Measurements from ENCODE around the gene EGFL6. TPM values are rescaled to one million over a fixed set of nuclear protein-coding genes. Genes with fewer than 3 reads are reported as not detected.
A peak's percentile ranks its signal among the peaks of the same experiment; 100 is the strongest.

The EGFL6 gene
- total and polyA plus RNA-seq, 9 donors = 74.1 to 172 (median 88.1) TPM

DNA sequence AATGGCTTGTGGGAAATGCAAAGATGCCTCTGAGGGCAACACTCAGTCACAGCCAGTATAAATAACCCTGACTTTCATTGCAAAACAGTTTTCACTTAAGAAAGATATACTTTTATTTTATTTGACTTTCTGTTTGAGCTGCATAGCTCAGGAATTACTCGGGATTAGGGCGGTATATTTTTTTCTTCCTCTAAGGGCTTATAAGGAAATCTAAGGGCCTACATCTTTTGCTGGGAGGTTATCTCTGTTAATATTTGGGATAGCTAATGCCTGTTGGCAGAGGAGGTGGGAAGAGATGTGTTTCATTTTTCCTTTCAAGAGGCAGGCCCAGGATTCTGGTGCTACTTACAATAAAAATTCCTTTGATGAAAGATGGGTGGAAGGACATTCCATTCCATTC is 28.8 kb upstream of the EGFL6 start:
- H3K27ac ChIP-seq (ENCODE audit: low read length) = peak overlapping the region; percentile 20
- H3K36me3 ChIP-seq (ENCODE audit: control insufficient read depth, insufficient read depth, low read length) = no peaks in the 10 kb centered on the region
- DNase-seq = no peak
- no CpG with 5 or more reads among the region's 2 CpGs for WGBS (ENCODE audit: insufficient coverage)
- peaks cover 32% of the 10 kb centered on the region for H3K27me3 ChIP-seq (ENCODE audit: control insufficient read depth, insufficient read depth, low read length)
- H3K9me3 ChIP-seq (replicated peaks; ENCODE audit: control insufficient read depth, low read depth, low read length) = no peaks in the 10 kb centered on the region
- H3K4me3 ChIP-seq (ENCODE audit: low read length) = no peak overlapping the region
- H3K4me1 ChIP-seq (ENCODE audit: control insufficient read depth, insufficient read depth, low read length) = peaks cover 12% of the 10 kb centered on the region

DNA sequence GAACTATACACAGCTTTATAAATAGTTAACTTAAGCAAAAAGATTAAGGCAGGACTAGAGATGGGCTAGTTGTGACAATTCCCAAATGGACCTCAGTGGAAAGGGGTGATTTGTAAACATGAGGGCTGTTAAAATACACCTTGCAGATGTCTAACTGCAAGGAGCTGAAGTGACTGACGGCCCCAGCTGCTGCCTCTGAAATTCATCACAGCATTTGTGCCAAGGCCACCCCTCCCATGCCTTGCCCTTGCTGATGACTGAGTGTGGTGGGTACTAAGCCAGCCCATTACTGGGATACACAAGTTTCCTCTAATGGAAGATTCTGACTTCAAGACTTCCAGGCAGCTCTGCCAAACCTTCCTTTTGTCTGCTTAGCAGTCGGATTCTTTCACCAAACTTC is 23.7 kb upstream of the EGFL6 start:
- Histone ChIP-seq H3K9me3 (replicated peaks; ENCODE audit: control insufficient read depth, low read depth, low read length) (no peaks in the 10 kb centered on the region), H3K27me3 (ENCODE audit: control insufficient read depth, insufficient read depth, low read length) (peaks cover 17% of the 10 kb centered on the region), H3K4me3 (ENCODE audit: low read length) (no peak overlapping the region), H3K36me3 (ENCODE audit: control insufficient read depth, insufficient read depth, low read length) (no peaks in the 10 kb centered on the region), H3K27ac (ENCODE audit: low read length) (no peak overlapping the region), H3K4me1 (ENCODE audit: control insufficient read depth, insufficient read depth, low read length) (peaks cover 9% of the 10 kb centered on the region)
- DNase-seq = peak; percentile 49
- no CpG with 5 or more reads among the region's 2 CpGs for WGBS (ENCODE audit: insufficient coverage)

DNA sequence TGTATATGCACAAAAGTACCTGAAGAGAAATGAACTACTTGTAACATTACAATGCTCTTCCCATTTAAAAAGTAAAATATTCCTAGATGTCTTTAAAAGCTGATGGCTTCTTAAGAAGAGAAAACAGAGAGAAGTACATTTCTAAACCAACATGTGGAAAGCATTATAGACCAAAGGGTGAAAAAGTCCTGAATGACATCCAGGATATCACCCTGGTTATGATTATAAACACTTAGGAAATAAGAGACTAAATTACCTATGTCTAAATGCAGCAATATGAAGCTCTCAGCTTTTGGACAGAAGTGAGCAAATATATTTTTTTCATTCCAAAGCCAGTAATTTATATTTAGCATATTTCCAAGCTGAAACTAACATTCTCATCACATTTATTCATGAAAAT is 21.7 kb upstream of the EGFL6 start:
- DNase-seq = peak; percentile 89
- peaks cover 18% of the 10 kb centered on the region for H3K27me3 ChIP-seq (ENCODE audit: control insufficient read depth, insufficient read depth, low read length)
- H3K4me3 ChIP-seq (ENCODE audit: low read length) = no peak overlapping the region
- no peaks in the 10 kb centered on the region for H3K36me3 ChIP-seq (ENCODE audit: control insufficient read depth, insufficient read depth, low read length)
- H3K27ac ChIP-seq (ENCODE audit: low read length) = peak overlapping the region; percentile 79
- no peaks in the 10 kb centered on the region for H3K9me3 ChIP-seq (replicated peaks; ENCODE audit: control insufficient read depth, low read depth, low read length)
- H3K4me1 ChIP-seq (ENCODE audit: control insufficient read depth, insufficient read depth, low read length) = peaks cover 9% of the 10 kb centered on the region

DNA sequence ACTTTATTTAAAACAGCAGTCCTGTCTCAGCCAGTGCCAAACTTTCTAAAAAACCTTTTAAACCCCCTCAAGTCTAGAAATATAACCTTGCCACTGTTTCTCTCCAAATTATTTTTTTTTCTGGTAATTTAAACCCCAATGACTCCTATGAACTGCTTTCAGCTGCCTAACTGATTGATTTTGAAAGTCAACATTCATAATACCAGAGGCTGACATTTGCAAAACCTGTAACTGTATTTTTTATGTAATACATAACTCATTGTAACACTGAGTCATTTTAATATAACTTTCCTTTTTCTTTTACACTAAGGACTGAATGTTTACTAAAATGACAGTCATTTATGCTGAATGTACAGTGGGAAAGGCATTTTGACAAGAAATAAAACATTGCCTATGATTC is 19.1 kb upstream of the EGFL6 start:
- Histone ChIP-seq H3K4me3 (ENCODE audit: low read length) (no peak overlapping the region), H3K27me3 (ENCODE audit: control insufficient read depth, insufficient read depth, low read length) (peaks cover 27% of the 10 kb centered on the region), H3K9me3 (replicated peaks; ENCODE audit: control insufficient read depth, low read depth, low read length) (no peaks in the 10 kb centered on the region), H3K4me1 (ENCODE audit: control insufficient read depth, insufficient read depth, low read length) (peaks cover 3% of the 10 kb centered on the region), H3K36me3 (ENCODE audit: control insufficient read depth, insufficient read depth, low read length) (no peaks in the 10 kb centered on the region), H3K27ac (ENCODE audit: low read length) (no peak overlapping the region)
- DNase-seq = no peak

DNA sequence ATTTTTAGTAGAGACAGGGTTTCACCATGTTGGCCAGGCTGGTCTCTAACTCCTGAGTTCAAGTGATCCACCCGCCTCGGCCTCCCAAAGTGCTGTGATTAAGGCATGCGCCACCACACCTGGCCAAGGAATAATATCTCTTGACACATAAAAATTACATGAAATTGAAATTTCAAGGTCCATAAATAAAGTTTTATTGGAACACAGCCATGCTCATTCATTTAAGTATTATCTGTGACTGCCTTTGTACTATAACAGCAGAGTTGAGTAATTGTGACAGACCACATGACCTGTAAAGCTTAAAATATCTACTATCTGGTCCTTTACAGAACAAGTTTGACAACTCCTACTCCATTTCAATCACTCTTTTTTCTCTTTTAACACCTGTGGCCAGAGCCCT is 17.8 kb upstream of the EGFL6 start:
- H3K27ac ChIP-seq (ENCODE audit: low read length) = no peak overlapping the region
- no peaks in the 10 kb centered on the region for H3K36me3 ChIP-seq (ENCODE audit: control insufficient read depth, insufficient read depth, low read length)
- H3K27me3 ChIP-seq (ENCODE audit: control insufficient read depth, insufficient read depth, low read length) = peaks cover 23% of the 10 kb centered on the region
- WGBS (ENCODE audit: insufficient coverage) = no CpG with 5 or more reads among the region's 3 CpGs
- no peak for DNase-seq
- H3K9me3 ChIP-seq (replicated peaks; ENCODE audit: control insufficient read depth, low read depth, low read length) = no peaks in the 10 kb centered on the region
- no peaks in the 10 kb centered on the region for H3K4me1 ChIP-seq (ENCODE audit: control insufficient read depth, insufficient read depth, low read length)
- H3K4me3 ChIP-seq (ENCODE audit: low read length) = no peak overlapping the region

DNA sequence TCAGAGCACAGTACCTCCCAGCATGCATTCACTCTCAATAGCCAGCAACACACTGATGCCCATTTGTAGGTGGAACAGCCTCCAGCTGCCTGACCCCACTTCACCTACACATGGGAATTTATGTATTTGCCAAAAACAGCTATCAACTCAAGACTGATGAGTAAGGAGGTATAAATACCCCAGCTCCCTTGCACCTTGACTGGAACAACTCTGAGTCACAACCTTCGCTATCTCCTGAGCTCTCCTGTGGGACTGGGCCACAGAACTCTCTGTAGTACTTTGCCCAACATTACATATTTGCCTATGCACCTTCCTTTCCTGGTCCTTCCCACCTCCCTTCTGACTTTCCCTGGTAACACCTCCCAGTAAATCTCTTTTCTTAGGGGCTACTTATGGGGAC is 16.5 kb upstream of the EGFL6 start:
- WGBS (ENCODE audit: insufficient coverage) = 62% methylated on average over 1 of the region's 1 CpG
- DNase-seq = no peak
- Histone ChIP-seq H3K27ac (ENCODE audit: low read length) (no peak overlapping the region), H3K9me3 (replicated peaks; ENCODE audit: control insufficient read depth, low read depth, low read length) (no peaks in the 10 kb centered on the region), H3K36me3 (ENCODE audit: control insufficient read depth, insufficient read depth, low read length) (no peaks in the 10 kb centered on the region), H3K4me3 (ENCODE audit: low read length) (no peak overlapping the region), H3K4me1 (ENCODE audit: control insufficient read depth, insufficient read depth, low read length) (no peaks in the 10 kb centered on the region), H3K27me3 (ENCODE audit: control insufficient read depth, insufficient read depth, low read length) (peaks cover 23% of the 10 kb centered on the region)

DNA sequence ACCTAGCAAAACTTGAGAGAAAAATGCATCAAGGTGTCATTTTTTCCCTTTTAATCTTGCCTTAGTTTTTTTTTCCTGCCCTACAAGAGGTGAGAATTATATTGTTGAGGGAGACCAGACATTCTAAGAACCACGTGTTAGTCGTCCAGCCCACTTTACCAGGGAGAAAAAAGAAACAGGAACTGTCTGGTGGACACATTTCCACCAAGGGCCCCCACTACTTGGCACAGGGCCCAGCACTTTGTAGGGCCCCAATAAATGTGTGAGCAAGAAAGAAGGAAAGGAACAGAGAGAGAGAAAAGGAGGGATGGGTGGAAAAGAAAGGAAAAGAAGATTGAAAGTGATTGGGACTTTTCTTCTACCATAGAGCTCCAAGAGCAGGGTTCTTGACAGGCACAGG is 3.9 kb upstream of the EGFL6 start:
- 50% methylated on average over 2 of the region's 2 CpGs for WGBS (ENCODE audit: insufficient coverage)
- peaks cover 3% of the 10 kb centered on the region for H3K4me1 ChIP-seq (ENCODE audit: control insufficient read depth, insufficient read depth, low read length)

DNA sequence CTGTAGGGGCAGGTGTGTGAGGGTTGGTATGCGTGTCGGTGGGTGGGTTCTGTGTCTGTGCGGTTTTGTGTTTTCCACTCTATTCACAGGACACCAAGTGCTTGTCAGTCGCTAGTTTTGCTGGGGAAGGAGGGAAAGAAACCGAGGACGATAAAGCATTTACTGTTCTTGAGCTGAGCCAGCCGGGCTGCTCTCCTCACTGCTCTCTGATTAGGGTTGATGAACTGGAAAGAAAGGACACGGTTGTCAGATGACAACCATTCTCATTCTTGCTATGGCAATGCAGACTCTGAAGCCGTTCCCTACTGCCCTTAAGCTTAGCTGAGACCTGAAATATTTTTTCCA is 832 bp downstream of the EGFL6 start:
- DNase-seq = no peak
- Histone ChIP-seq H3K36me3 (ENCODE audit: control insufficient read depth, insufficient read depth, low read length) (no peaks in the 10 kb centered on the region), H3K4me1 (ENCODE audit: control insufficient read depth, insufficient read depth, low read length) (peaks cover 3% of the 10 kb centered on the region), H3K4me3 (ENCODE audit: low read length) (peak overlapping the region; percentile 46), H3K9me3 (replicated peaks; ENCODE audit: control insufficient read depth, low read depth, low read length) (no peaks in the 10 kb centered on the region), H3K27me3 (ENCODE audit: control insufficient read depth, insufficient read depth, low read length) (peaks cover 49% of the 10 kb centered on the region), H3K27ac (ENCODE audit: low read length) (peak overlapping the region; percentile 21)
- WGBS (ENCODE audit: insufficient coverage) = 26% methylated on average over 2 of the region's 9 CpGs

More for the DNA sequence above, 3.9 kb upstream of the EGFL6 start:
- Histone ChIP-seq H3K4me3 (ENCODE audit: low read length) (no peak overlapping the region), H3K9me3 (replicated peaks; ENCODE audit: control insufficient read depth, low read depth, low read length) (no peaks in the 10 kb centered on the region), H3K27ac (ENCODE audit: low read length) (no peak overlapping the region), H3K36me3 (ENCODE audit: control insufficient read depth, insufficient read depth, low read length) (no peaks in the 10 kb centered on the region), H3K27me3 (ENCODE audit: control insufficient read depth, insufficient read depth, low read length) (peaks cover 35% of the 10 kb centered on the region)
- DNase-seq = no peak

DNA sequence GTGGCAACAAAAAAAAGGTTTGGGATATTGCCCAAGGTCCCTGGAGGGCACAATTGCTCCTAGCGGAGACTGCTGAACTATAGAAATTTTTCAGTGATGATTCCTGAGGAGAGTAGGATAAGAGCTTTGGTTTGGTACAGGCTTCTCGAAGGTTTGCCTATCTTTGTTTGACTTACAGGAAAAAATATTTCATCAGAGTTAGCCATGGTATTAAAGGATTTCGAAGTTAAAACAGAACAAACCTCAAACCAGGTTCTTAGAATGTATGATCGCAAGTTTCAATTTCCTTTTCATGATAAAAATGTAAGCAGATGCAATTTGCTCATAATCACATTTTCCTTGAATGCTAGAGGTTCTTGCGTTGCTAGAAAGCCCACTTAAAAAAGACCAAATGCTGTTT is 1.7 kb downstream of the EGFL6 start:
- no peak for DNase-seq
- Histone ChIP-seq H3K36me3 (ENCODE audit: control insufficient read depth, insufficient read depth, low read length) (no peaks in the 10 kb centered on the region), H3K4me1 (ENCODE audit: control insufficient read depth, insufficient read depth, low read length) (peaks cover 3% of the 10 kb centered on the region), H3K27ac (ENCODE audit: low read length) (no peak overlapping the region), H3K27me3 (ENCODE audit: control insufficient read depth, insufficient read depth, low read length) (peaks cover 50% of the 10 kb centered on the region), H3K9me3 (replicated peaks; ENCODE audit: control insufficient read depth, low read depth, low read length) (no peaks in the 10 kb centered on the region), H3K4me3 (ENCODE audit: low read length) (no peak overlapping the region)
- 50% methylated on average over 1 of the region's 5 CpGs for WGBS (ENCODE audit: insufficient coverage)

DNA sequence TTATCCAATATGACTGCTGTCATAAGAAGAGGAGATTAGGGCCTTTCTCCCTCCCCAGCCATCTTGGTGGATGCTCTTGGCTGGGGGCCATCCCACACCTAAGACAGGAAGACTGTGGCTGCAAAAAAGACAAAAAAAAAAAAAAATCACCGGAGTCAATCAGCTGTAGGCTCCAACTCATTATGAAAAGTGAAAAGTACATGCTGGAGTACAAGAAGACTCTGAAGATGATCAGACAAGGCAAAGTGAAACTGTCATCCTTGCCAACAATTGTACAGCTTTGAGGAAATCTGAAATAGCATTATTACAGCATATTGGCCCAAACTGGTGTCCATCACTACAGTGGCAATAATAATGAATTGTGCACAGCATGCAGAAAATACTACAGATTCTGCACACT is 5.2 kb downstream of the EGFL6 start:
- peaks cover 31% of the 10 kb centered on the region for H3K27me3 ChIP-seq (ENCODE audit: control insufficient read depth, insufficient read depth, low read length)
- H3K36me3 ChIP-seq (ENCODE audit: control insufficient read depth, insufficient read depth, low read length) = no peaks in the 10 kb centered on the region
- H3K4me3 ChIP-seq (ENCODE audit: low read length) = no peak overlapping the region
- H3K9me3 ChIP-seq (replicated peaks; ENCODE audit: control insufficient read depth, low read depth, low read length) = no peaks in the 10 kb centered on the region
- no peak for DNase-seq
- no CpG with 5 or more reads among the region's 1 CpG for WGBS (ENCODE audit: insufficient coverage)
- H3K27ac ChIP-seq (ENCODE audit: low read length) = no peak overlapping the region
- peaks cover 2% of the 10 kb centered on the region for H3K4me1 ChIP-seq (ENCODE audit: control insufficient read depth, insufficient read depth, low read length)

DNA sequence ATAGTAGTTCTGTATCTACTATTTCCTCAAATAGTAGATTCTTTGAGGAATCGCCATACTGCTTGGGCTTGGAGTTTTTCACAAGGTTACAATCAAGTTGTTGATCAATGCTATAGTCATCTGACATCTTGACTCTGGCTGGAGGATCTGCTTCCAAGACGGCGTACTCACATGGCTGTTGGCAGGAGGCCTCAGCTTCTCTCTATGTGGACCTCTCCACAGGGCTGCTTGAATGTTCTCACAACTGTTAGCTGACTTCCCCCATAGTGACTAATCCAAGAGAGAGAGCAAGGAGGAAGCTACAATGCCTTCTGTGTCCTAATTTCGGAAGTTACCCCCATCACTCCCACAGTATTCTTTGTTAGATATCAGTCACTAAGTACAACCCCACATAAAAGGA is 10.3 kb downstream of the EGFL6 start:
- Histone ChIP-seq H3K36me3 (ENCODE audit: control insufficient read depth, insufficient read depth, low read length) (no peaks in the 10 kb centered on the region), H3K4me1 (ENCODE audit: control insufficient read depth, insufficient read depth, low read length) (no peaks in the 10 kb centered on the region), H3K27ac (ENCODE audit: low read length) (no peak overlapping the region), H3K9me3 (replicated peaks; ENCODE audit: control insufficient read depth, low read depth, low read length) (no peaks in the 10 kb centered on the region), H3K27me3 (ENCODE audit: control insufficient read depth, insufficient read depth, low read length) (peaks cover 22% of the 10 kb centered on the region), H3K4me3 (ENCODE audit: low read length) (no peak overlapping the region)
- 76% methylated on average over 2 of the region's 4 CpGs for WGBS (ENCODE audit: insufficient coverage)
- DNase-seq = no peak
